Measurements from ENCODE around the gene GRM5.

DNA sequence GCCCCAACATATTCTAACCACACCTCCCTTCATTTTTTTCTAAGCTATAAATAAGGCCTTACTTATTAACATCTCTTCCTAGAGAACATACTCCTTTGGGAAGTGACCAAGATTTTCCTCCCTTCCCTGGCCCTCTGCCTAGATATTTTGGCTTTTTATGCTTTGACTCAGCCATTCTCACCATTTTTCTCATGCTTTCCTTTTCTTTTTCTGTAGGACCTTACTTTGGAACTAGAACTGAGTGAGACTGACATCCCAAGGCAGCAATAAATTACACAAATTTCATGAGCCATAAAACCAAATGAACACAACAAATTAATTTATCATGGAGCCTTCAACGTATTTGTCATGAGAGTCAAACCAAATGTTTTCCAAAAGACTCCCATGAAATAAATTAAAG lies 585.6 kb downstream of the GRM5 start:
- TF ChIP-seq POLR2A (IDR thresholded peaks at IDR 0.05; ENCODE audit: low read depth, low read length) (no peak), POLR2AphosphoS5 (IDR thresholded peaks at IDR 0.05; ENCODE audit: low read depth, low read length) (no peak), TAF1 (IDR thresholded peaks at IDR 0.05; ENCODE audit: borderline replicate concordance, low read depth, low read length) (no peak)
